GM18909 (cell line): ENCODE data around the gene DGKI.
"Not testable (repeated sequence)": the region's sequence is repeated elsewhere in the genome, so short reads cannot be mapped to it uniquely, and the experiment has no call there.

Experiments used
- ATAC-seq: cut with Tn5 transposase; IDR thresholded peaks from one replicate; pipeline ENCODE4 v1.9.1; 2021; ENCODE audit warnings: mild to moderate bottlenecking; ENCODE audit not compliant: unreplicated experiment, poor library complexity

DGKI gene

GRCh38 chr7:137454767-137455166, 392.0 kb downstream of the DGKI start:
- no peak for ATAC-seq

- ATAC-seq: peak; percentile 83
Observed at GRCh38 chr7:137454246-137454724, 392.5 kb downstream of the DGKI start.

GRCh38 chr7:137453356-137453755, 393.4 kb downstream of the DGKI start:
- ATAC-seq: no peak

- no peak for ATAC-seq
Observed at GRCh38 chr7:137449016-137449415, 397.8 kb downstream of the DGKI start.

GRCh38 chr7:137448572-137448971, 398.2 kb downstream of the DGKI start:
- ATAC-seq: not testable (repeated sequence)

- ATAC-seq: no peak
Observed at GRCh38 chr7:137446025-137446424, 400.7 kb downstream of the DGKI start.

GRCh38 chr7:137445268-137445667, 401.5 kb downstream of the DGKI start:
- ATAC-seq: no peak

- no peak for ATAC-seq
Observed at GRCh38 chr7:137443616-137444015, 403.2 kb downstream of the DGKI start.

- no peak for ATAC-seq
Observed at GRCh38 chr7:137441451-137441850, 405.3 kb downstream of the DGKI start.

GRCh38 chr7:137439829-137440825, 406.6 kb downstream of the DGKI start:
- no peak for ATAC-seq

GRCh38 chr7:137434946-137435345, 411.8 kb downstream of the DGKI start:
- ATAC-seq: no peak

GRCh38 chr7:137434530-137434929, 412.2 kb downstream of the DGKI start:
- no peak for ATAC-seq

GRCh38 chr7:137423321-137423720, 423.5 kb downstream of the DGKI start:
- ATAC-seq: no peak

- no peak for ATAC-seq
Observed at GRCh38 chr7:137421366-137421765, 425.4 kb downstream of the DGKI start.

GRCh38 chr7:137418841-137419240, 427.9 kb downstream of the DGKI start:
- ATAC-seq: no peak

GRCh38 chr7:137417464-137417863, 429.3 kb downstream of the DGKI start:
- no peak for ATAC-seq

GRCh38 chr7:137413901-137414300, 432.9 kb downstream of the DGKI start:
- ATAC-seq: no peak

GRCh38 chr7:137411446-137411845, 435.3 kb downstream of the DGKI start:
- ATAC-seq: no peak

- ATAC-seq: no peak
Observed at GRCh38 chr7:137408126-137408525, 438.6 kb downstream of the DGKI start.

- no peak for ATAC-seq
Observed at GRCh38 chr7:137407078-137407477, 439.7 kb downstream of the DGKI start.

- ATAC-seq: no peak
Observed at GRCh38 chr7:137404660-137405317, 442.0 kb downstream of the DGKI start.
